Fibroblast of mammary gland (primary cell): ENCODE measurements around the gene EPHA10.

Experiments used
- DNase-seq: peaks from one replicate; pipeline ENCODE4 v3.0.0-alpha.2; 2010; ENCODE audit warnings: low read depth
- H3K4me3 ChIP-seq: 2 replicates; pipeline ENCODE4 v1.5.1; 2011; ENCODE audit warnings: low read depth, mild to moderate bottlenecking, low read length, moderate library complexity; ENCODE audit not compliant: control insufficient read depth
- TF ChIP-seq, protein P1 (sequence below): conservative IDR thresholded peaks from 2 replicates; pipeline ENCODE4 v1.5.1; 2011; ENCODE audit warnings: low read depth, low read length, inconsistent platforms; ENCODE audit not compliant: control insufficient read depth, insufficient read depth

Gene EPHA10

DNA sequence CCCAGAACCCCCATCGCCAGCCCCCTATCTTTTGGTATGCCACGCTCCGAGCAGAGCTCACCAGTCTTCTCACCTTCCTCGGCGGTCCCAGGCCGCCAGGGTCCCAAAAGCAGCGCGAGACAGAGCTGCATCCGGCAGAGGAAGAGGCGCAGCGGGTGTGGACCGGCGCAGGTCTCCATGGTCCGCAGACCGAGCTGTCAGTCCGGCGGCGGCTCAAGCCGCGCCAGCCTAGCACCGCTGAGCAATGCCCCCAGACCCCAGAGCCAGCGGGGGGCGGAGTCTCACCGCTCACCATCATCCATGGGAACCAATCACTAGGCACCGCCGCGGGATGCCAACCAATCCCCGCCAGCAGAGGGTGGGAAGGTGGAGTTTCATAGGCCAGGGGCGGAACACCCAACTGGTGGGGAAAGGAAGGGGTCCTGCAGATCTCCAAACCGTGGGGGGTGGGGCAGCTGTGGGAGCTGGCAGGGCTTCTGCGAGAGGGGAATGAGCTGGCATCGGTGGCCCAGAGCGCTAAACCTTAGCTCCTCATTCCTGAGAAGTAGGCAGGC, at the start of gene EPHA10:
Gene EPHA10, minus strand, starts transcription at position 233 of the 554 bp plus-strand sequence. Its CDS starts 54 bp downstream, at position 179.
- no peak within 1 kb of the TSS for H3K4me3 ChIP-seq
- DNase-seq: no peak
- TF ChIP-seq, protein P1, sequence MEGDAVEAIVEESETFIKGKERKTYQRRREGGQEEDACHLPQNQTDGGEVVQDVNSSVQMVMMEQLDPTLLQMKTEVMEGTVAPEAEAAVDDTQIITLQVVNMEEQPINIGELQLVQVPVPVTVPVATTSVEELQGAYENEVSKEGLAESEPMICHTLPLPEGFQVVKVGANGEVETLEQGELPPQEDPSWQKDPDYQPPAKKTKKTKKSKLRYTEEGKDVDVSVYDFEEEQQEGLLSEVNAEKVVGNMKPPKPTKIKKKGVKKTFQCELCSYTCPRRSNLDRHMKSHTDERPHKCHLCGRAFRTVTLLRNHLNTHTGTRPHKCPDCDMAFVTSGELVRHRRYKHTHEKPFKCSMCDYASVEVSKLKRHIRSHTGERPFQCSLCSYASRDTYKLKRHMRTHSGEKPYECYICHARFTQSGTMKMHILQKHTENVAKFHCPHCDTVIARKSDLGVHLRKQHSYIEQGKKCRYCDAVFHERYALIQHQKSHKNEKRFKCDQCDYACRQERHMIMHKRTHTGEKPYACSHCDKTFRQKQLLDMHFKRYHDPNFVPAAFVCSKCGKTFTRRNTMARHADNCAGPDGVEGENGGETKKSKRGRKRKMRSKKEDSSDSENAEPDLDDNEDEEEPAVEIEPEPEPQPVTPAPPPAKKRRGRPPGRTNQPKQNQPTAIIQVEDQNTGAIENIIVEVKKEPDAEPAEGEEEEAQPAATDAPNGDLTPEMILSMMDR: no peak

DNA sequence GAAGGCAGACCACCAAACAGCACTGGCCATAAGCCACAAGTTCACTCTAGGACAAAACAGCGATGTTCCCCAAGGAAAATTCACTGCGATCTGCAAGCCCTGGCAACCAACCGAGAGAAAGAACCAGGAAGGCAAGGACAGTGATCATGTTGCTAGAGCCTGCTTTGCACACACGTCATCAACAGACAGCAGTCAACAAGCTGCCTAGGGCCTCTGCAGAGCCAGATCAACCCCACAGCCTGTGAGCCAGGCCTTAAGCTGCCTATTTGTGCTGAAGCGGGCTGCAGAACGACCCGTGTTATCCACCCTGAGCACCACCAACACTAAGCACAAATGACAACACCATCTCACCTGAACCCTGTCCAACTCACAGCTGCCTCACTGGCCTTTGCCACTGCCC, 49.3 kb upstream of the EPHA10 start:
- TF ChIP-seq, protein P1: no peak
- peak; percentile 64 for DNase-seq
- H3K4me3 ChIP-seq: no peak overlapping the region

DNA sequence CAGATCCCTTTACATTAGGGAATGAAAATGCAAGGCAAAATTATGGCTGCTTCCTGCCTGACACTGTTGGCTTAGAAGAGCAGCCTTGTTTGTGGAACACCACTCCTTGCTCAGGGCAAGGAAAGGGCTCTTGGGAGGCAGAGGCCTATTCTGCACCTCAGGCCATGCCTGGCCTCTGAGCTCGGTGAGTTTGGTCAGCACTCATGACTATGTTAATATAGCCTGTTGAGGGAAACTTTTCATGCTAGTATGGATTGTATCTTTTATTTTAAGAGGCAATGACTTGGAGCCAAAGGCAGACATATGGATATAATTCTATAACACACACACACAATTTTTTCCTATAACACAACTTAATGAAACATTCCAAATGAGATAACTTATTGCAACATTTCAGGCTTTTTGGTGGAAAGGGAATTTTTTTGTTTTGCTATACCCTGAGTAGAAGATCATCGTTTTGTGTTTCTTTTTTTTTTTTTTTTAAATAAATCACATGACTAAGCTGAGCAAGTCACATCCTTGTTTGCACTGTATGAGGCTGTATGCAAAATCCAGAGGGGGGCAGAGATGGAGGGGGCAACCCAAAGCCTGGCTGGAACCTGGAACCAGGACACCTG, 48.7 kb upstream of the EPHA10 start:
- no peak for DNase-seq
- H3K4me3 ChIP-seq: no peak overlapping the region
- TF ChIP-seq, protein P1: no peak

DNA sequence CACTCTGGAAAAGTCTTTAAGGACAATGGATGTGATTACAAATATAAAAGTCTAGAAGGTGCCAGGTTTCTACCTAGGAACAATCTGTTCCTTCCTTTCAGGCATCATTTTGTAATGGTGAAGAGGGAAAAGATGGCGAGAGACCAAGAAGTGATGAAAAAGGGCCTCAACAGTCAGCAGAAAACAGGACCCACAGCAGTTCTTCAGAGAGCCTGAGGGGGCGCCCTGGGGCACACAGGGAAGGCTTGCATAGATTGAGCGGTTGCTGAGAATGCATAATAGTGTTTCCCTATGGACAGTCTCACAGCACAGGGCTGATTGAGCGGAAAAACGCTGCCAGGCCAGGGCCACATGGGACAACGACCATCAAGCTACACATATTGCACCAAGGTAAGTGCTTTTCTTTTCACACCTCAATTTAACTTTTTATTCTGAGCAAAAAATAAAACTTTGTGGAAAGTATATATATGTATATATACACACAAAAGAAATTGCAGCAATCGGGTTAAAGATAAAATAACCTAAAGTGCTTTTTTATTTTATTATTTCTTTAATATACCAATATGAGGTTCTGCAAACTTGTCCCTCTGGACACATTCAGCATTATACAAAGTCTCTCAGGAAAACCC, 46.2 kb upstream of the EPHA10 start:
- H3K4me3 ChIP-seq: no peak overlapping the region
- TF ChIP-seq, protein P1: peak; percentile 95
- DNase-seq: peak; percentile 83

DNA sequence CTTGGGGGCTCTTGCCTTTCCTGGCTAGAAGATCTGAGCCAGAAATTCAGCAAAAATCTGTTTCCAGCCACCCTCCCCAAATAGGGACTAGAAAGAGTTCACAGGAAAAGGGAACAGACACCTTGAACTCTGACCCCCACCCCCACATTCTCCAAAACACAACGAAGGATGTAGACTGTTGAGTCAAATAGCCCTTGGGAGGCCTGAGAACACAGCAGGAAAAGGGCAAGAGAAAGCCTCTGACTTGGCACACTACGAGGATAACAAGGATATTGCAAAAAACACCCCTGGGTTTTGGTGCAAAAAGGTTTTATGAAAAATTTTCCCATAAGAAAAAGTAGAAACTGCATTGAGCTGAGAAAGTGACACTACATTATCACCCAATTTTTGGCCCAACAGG, 45.0 kb upstream of the EPHA10 start:
- TF ChIP-seq, protein P1: no peak
- DNase-seq: peak; percentile 77
- no peak overlapping the region for H3K4me3 ChIP-seq

DNA sequence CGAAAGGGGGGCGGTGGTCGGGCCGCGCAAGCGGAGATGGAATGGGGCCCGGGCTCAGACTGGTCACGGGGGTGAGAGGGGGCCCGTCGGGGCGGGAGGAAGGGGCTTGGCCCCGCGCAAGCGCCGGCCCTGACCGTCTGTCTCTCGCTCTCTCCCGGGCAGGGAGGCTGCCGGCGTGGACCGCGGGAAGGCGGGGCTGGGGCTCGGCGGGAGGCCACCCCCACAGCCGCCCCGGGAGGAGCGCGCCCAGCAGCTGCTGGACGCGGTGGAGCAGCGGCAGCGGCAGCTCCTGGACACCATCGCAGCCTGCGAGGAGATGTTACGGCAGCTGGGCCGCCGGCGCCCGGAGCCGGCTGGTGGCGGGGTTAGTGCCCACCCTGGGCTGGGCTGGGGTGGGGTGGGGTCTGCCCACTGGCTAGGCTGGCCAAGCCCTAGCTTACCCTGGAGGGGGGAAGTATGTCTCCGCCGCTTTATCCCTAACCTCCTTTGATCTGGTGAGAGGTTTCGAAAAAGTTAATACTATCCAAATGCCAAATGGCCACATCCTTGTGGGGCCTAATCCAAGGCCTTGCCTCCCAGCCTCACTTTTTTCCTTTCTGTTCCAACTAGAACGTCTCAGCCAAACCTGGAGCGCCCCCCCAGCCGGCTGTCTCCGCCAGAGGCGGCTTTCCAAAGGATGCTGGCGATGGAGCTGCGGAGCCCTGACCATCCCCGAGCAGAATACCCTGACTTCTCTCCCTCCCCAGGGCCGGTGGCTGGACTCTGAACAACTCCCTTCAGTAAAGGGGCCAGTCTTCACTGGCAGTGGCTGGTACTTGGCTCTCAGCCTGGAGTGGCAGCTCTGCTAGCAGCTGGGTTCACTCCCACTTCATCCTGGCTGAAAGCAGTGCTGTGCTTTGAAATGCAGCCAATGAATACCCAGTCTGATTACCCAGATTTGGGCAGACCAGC, 43.7 kb upstream of the EPHA10 start:
- TF ChIP-seq, protein P1: no peak
- peak overlapping the region; percentile 90 for H3K4me3 ChIP-seq
- peak; percentile 69 for DNase-seq
